GM23248 (cell line): Measurements from ENCODE around the gene DGKA.

ENCODE experiments used
- EZH2 ChIP-seq: fragments of 200-600 bp; sonication (generic); IDR thresholded peaks from 2 replicates; pipeline ENCODE4 v1.6.1; 2018; ENCODE audit warnings: antibody characterized with exemption, mild to moderate bottlenecking; ENCODE audit not compliant: insufficient read depth, poor library complexity, severe bottlenecking
- EZH2phosphoT487 ChIP-seq: fragments of 200-600 bp; sonication (generic); IDR thresholded peaks from 2 replicates; pipeline ENCODE4 v1.6.1; 2018; ENCODE audit warnings: antibody characterized with exemption, moderate library complexity, mild to moderate bottlenecking, low read depth; ENCODE audit not compliant: insufficient read depth

- TF ChIP-seq EZH2phosphoT487, result no peak
- TF ChIP-seq EZH2, result no peak
These were observed 3.1 kb downstream of the DGKA start for GRCh38 chr12:55933799-55934742.
